Astrocyte (in vitro differentiated cells and primary cell): Measurements from ENCODE around the gene PSMD3.

Source experiments
- CTCF ChIP-seq: IDR thresholded peaks from 2 replicates; pipeline ENCODE4 v1.5.1; 2011; ENCODE audit warnings: low read depth, mild to moderate bottlenecking, inconsistent platforms, low read length, moderate library complexity; ENCODE audit not compliant: insufficient read depth
- EZH2 ChIP-seq: IDR thresholded peaks from 2 replicates; pipeline ENCODE4 v1.6.1; 2012; ENCODE audit warnings: mild to moderate bottlenecking, low read length, inconsistent platforms; ENCODE audit not compliant: insufficient read depth

GRCh38 chr17:39934324-39934723, 46.3 kb upstream of the PSMD3 start:
- no peak for TF ChIP-seq CTCF
- no peak for TF ChIP-seq EZH2
